ENCODE data around the gene SPRYD3.

- TF ChIP-seq CSRNP3 (CRISPR knock-in tag; IDR thresholded peaks at IDR 0.05) (no peak), SNAI2 (CRISPR knock-in tag; IDR thresholded peaks at IDR 0.05) (no peak), CREB5 (CRISPR knock-in tag; IDR thresholded peaks at IDR 0.05; ENCODE audit: low read depth) (no peak), TSHZ2 (CRISPR knock-in tag; IDR thresholded peaks at IDR 0.05) (no peak), ARNTL (CRISPR knock-in tag; IDR thresholded peaks at IDR 0.05; ENCODE audit: borderline replicate concordance, low read depth) (no peak), ZFP3 (CRISPR knock-in tag; IDR thresholded peaks at IDR 0.05) (no peak), PATZ1 (CRISPR knock-in tag; IDR thresholded peaks at IDR 0.05; ENCODE audit: borderline replicate concordance) (no peak), BACH2 (CRISPR knock-in tag; IDR thresholded peaks at IDR 0.05; ENCODE audit: borderline replicate concordance) (no peak), ISL1 (CRISPR knock-in tag; IDR thresholded peaks at IDR 0.05) (no peak), TOX (CRISPR knock-in tag; IDR thresholded peaks at IDR 0.05; ENCODE audit: borderline replicate concordance) (no peak), RARB (CRISPR knock-in tag; IDR thresholded peaks at IDR 0.05) (no peak), GLIS3 (CRISPR knock-in tag; IDR thresholded peaks at IDR 0.05) (no peak)
These were observed 47.6 kb downstream of the SPRYD3 start for GRCh38 chr12:53031616-53032015.

Data from SK-N-SH treated with all-trans-retinoic acid at 6 μM for 48 hours (cell line).